GM19372 (cell line): ENCODE measurements around the gene SPSB4.
"Not testable (repeated sequence)": the region's sequence is repeated elsewhere in the genome, so short reads cannot be mapped to it uniquely, and the experiment has no call there.

Experiments used
- ATAC-seq: cut with Tn5 transposase; IDR thresholded peaks from one replicate; pipeline ENCODE4 v1.9.1; 2021; ENCODE audit warnings: mild to moderate bottlenecking, low read depth, moderate library complexity; ENCODE audit not compliant: unreplicated experiment

SPSB4 gene

DNA sequence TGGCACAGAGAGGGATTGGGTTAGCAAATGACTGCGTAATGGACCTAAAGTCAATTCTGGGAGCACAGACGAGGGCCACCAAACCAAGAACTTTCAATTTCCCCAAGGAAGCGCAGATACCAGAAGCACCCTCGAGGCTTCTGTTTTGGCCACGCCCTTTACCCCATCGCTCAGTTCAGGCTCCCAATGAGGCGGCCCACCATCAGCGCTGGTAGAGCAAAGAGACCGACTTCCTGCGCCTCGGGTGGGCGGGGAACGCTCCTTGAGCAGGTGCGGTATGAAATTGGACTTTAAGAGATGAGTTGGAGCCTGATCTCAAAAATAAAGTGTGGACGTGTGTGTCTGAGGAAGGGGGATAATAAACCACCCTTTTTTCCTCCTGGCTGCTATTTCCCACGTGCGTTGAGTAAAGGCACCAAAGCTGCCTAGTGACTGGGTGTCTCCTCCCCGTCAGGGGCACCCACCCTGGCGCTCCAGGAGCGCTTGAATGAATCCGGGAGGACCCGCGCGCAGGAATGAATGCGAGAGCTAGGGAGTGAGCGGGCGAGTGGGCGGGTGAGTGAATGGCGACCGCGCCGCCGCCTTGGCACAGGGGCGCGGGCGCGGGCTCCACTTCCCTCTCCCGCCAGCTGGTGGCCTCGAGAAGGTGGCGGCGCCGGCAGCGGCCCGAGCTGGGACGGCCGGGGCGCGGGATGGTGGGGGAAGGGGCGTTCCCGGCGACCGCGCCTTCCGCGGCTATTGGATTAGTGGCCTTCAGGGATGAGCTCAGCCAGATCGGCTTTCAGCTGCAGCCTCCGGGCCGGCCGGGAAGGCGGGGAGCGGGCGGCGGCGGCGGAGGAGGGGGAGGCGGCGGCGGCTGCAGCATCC lies at the start of gene SPSB4:
Gene SPSB4, plus strand, starts transcription at position 772 of the 867 bp plus-strand sequence. CDS start 14,758 bp downstream, outside the sequence.
- no peak for ATAC-seq

DNA sequence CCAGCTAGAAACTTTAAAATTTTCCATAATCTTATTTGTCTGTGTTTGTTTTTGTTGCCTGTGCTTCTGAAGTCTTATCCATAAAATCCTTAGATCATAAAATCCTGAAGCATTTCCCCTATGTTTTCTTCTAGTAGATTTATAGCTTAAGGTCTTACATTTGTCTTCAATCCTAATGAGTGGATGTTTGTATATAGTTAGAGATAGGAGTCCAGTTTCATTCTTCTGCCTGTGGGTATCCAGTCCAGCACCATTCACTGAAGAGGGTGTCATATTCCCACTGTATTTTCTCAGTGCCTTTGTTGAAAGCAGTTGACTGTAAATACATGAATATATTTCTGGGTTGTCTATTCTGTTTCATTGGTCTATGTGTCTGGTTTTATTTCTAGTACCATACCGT lies 44.8 kb upstream of the SPSB4 start:
- ATAC-seq, result no peak

DNA sequence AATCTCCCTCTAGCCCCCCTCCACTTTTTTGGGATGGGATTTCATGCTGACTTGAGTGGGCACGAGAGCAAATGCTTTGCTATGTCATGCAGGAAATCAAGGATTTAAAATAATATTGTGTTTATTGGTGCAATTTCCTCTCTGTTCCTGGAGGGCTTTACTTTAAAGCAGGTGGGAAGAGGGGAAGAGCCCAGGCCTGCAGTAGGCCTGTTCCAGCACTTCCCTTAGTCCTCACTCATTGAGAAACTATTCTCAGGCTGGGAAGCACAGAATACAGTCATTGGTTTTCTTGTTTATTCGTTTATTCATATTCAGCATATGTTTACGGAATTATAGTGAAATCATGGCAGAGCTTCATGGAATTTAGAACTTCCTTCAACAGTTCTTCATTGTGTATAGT lies 41.7 kb upstream of the SPSB4 start:
- ATAC-seq, result no peak

DNA sequence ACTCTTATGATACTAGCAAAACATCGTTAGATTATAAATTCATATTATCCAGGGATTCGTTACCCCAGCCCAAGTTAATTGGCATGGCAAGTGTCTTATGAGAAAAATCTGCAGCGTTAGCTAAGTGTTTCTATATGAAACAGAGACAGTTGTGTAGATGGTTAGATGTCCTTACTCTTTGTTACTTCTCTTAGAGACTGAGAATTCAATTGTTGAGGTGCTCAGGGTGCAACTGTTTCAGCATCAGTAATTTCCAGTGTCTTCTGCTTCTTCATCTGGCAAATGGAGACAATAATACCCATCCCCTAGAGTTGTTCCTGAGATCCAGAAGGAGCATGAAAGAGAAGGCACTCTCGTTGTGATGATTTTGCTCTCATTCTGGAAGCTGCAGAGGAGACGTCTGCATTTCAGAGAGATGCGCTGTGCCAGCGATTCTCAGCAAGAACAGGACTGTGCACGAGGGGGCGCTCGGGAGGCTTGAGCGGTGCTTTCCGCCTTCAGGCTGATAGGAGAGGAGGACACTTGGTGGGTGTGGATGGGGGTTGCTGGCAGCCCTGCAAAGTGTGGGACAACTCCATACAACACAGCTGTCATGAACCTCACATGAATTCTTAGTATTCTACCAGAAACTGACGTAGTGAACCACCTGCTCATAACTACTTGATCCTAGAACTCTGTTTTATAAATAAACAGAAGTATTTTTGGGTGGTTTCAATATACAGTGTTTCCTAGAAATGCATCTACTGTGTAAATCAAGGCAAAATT lies 39.7 kb upstream of the SPSB4 start:
- ATAC-seq, result peak; percentile 84

DNA sequence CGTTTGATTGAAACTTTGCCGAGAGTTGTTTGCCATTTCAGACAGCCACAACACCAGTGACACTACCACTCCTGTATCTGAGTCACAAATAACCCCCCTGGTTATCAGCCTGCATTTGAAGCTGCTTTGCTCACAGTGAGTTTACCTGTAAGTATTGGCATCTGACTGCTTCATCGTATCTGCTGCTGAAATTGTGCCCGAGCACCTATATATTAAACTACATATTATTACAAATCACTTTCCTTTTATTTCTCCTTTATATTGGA lies 39.2 kb upstream of the SPSB4 start:
- ATAC-seq, result peak; percentile 18

DNA sequence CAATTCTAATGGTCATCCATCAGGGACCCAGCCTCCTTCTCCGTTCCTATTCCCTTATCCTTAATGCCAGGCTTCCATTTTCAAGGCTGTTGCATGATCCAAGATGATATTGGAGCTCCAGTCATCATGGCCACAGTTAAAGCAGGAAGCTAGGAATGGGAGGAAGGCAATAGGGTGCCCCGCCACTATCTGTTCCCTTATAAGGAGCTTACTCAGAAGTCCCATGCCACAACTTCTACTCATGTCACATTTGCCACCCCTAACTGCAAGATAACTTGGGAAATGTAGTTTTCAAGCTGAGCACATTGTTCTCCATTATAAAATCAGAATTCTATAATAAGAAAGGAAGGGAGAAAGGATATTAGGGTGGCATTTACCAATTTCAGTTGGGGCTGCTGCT lies 38.6 kb upstream of the SPSB4 start:
- ATAC-seq, result no peak

DNA sequence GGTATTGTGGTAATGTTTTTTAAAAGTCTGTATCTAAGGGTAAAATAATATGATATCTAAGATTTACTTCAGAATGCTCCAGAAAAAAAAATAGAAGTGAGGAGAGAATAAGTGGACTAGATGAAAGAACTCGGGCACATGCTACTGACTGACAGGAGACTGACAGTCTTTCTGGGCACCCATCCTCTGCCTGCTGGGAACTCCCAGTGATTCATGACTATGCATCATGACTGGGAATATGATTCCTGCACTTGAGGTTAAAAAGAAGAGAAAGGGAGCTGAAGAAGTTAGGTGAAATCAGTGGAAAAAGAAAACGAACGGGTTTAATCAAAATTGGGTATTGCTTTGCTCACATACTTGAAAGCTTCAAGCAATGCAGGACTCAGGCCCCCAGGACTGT lies 35.7 kb upstream of the SPSB4 start:
- no peak for ATAC-seq

DNA sequence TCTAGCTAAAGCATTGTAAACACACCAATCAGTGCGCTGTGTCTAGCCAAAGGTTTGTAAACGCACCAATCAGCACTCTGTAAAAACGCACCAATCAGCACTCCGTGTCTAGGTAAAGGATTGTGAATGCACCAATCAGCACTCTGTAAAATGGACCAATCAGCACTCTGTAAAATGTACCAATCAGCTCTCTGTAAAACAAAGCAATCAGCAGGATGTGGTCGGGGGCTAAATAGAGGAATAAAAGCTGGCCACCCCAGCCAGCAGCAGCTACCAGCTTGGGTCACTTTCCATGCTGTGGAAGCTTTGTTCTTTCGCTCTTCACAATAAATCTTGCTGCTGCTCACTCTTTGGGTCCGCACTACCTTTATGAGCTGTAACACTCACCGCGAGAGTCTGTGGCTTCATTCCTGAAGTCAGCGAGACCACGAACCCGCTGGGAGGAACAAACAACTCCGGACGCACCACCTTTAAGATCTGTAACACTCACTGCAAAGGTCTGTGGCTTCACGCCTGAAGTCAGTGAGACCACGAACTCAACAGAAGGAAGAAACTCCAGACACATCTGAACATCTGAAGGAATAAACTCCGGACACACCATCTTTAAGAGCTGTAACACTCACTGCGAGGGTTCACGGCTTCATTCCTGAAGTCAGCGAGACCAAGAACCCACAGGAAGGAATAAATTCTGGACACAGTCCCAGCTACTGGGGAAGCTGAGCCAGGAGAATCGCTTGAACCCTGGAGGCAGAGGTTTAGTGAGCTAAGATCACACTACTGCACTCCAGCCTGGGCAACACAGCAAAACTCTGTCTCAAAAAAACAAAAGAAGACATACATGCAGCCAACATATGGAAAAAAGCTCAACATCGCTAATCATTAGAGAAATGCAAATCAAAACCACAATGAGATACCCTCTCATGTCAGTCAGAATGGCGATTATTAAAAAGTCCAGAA lies 33.5 kb upstream of the SPSB4 start:
- ATAC-seq, result not testable (repeated sequence)

DNA sequence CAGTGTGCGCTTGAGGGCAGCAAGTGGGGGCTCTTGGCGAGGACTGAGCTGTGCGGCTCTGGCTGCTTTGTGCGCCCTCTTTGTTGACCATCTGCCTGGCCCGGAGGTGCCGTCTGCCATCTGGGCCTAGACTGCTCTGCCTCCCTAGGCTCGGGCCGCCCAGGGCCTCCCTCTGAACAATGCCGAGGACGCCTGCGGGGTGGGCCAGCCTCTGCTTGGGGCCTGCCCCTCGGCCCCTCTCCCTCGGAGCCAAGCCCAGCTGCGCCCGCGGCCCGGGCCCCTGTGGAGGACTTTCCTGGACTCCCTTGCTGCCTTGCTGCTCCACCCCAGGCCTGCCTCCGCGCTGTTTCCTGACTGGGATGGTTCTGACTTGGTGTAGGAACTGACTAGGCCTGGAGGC lies 31.9 kb upstream of the SPSB4 start:
- no peak for ATAC-seq

DNA sequence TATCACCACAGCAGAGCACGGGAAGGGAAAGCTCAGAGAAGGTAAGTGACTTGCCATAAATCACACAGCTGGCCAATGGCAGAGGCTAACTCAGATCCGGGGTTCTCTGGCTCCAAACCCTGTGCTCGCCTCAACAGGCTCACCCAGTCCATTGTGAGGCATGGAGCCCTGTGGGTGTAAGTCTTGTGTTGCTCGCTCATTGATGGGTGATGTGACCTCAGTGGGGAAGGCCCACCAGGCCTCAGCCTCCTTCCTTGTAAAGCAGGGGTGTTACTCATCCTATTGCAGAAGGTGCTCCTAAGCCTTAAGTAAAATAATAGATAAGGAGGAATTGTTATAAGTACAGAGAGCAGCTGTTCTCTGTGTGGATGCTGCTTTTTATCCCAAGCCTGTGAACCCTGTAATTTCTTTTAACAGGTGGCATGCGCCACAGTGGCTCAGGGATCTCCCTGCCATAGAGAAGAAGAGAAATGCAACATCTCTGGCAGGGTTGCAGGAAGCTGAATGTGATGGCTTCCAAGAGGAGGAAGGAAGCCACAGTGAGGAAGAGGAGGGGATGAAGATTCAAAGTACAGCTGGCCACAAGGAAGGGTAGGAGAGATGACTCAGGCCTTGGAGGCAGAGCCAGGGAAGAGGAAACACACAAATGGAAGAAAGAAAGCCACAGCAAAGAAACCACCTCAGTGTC lies 30.9 kb upstream of the SPSB4 start:
- no peak for ATAC-seq

DNA sequence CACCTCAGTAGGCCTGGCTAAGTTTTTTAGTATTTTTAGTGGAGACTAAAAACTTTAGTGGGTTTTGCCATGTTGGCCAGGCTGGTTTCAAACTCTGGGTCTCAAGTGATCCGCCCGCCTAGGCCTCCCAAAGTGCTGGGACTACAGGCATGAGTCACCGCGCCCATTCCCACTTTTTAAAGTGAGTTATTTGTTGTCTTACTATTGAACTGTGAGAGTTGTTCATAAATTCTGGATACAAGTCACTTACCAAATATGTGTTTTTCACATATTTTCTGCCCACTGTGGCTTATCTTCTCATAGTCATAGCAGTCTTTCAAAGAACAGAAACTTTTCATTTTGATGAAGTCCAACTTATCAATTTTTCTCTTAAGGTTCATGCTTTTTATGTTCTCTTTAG lies 29.9 kb upstream of the SPSB4 start:
- no peak for ATAC-seq

DNA sequence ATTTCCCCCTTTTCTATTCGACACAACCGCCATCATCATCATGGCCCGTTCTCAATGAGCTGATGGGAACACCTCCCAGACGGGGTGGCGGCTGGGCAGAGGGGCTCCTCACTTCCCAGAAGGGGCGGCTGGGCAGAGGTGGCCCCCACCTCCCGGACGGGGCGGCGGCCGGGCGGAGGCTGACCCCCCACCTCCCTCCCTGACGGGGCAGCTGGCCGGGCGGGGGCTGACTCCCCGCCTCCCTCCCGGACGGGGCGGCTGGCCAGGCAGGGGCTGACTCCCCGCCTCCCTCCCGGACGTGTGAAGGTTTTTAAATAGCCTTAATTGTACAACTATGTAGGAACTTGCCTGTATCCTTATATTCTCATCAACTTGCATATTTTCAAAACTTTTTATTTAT lies 20.9 kb upstream of the SPSB4 start:
- no peak for ATAC-seq

DNA sequence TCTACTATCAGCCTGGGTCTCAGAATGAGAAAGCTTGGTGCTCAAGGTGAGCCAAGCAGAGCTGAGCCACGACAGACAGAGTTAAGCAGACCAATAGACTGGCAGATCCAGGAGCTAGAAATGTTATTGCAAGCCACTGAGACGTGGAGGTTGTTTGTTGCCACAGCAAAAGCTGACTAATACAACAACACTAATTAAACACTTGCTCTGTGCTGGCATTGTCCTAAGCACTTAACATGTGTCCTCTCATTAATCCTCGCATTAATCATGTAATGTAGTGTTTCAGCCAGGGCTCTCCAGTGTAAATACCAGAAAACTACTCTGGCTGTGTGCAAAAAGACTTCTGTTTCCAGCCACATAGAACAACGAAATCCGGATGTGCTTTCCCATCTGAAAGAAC lies 11.6 kb upstream of the SPSB4 start:
- no peak for ATAC-seq

DNA sequence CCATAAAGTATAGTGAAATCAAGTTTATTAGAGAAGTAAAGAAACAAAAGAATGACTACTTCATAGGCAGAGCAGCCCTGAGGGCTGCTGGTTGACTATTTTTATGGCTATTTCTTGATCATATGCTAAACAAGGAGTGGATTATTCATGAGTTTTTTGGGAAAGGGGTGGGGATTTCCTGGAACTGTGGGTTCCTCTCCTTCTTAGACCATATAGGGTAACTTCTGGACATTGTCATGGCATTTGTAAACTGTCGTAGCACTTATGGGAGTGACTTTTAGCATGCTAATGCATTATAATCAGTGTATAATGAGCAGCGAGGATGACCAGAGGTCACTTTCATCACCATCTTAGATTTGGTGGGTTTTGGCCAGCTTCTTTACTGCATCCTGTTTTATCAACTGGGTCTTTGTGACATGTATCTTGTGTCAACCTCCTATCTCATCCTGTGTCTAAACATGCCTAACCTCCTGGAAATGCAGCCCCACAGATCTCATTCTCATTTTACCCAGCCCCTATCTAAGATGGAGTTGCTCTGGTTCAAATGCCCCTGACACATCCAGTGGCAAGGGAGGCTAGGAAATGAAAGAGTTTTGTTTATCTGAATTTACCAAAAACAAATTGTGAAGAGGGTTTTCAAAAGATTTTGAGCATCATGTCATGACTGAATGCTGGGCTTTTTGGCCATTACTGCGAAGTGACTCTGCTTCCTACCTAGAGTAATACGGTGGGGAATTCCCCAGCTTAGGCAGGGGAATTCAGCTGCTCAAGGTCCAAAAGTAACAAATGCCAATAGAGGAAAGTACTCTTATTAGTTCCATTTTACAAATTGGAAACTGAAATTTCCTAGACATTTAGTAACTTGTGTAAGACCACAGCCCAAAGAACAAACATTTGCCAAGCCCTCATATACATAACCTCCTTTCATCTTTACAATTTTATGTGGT lies 6.2 kb upstream of the SPSB4 start:
- ATAC-seq, result no peak

DNA sequence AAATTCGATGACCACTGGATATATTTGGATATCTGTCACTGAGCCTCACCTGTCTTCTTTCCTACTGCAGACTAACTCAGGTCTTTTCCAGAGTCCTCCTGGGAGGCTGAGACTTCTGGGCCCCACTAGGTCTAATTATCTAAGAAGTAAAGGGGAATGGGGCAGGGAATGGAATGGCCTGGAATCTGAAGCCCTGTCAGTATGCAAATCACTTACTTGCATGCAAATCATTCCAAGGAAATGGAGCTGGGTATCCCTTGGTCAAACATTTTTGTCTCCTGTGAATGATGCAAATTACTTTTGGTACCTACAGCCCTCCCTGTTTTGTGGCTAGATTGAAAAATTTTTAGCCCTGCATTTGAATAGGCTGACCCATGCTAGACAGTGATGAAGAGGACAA lies 5.3 kb upstream of the SPSB4 start:
- ATAC-seq, result no peak

DNA sequence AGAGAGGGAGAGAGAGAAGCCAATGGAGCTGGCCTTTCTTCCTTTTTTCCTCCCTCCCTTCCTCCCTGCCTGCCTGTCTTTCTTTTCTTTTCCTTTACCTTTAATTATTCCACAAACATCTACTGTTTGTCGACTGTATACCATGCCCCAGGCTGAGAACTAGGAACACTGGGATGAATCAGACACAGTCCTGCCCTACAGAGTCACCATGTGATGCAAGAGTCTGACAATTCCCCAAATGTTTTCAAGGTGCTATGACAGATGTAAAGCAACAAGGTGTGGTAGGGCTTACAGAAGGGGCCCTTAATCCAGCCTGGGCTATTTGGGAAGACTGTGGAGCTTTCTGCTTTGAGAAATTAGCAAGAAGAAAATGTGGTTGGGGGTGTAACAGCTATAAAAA lies 4.0 kb upstream of the SPSB4 start:
- ATAC-seq, result no peak

DNA sequence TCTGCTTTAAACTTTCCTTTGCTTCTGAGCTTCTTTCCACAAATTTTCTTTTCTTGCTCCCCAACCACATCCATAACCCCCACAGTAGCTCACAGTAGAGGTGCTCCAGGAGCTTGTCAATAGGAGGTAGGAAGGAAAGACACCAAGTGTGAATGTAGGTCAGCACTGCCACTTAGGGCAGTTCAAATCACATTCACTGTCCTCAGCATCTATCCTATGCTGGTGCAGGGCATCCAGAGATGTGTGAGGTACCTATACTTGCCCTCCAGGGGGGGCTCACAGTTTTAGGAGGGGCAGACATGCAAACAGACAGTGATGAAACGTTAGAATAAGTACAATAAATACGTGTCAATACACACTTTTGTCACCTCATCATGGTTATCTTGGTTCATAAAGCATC lies 1.5 kb upstream of the SPSB4 start:
- no peak for ATAC-seq

DNA sequence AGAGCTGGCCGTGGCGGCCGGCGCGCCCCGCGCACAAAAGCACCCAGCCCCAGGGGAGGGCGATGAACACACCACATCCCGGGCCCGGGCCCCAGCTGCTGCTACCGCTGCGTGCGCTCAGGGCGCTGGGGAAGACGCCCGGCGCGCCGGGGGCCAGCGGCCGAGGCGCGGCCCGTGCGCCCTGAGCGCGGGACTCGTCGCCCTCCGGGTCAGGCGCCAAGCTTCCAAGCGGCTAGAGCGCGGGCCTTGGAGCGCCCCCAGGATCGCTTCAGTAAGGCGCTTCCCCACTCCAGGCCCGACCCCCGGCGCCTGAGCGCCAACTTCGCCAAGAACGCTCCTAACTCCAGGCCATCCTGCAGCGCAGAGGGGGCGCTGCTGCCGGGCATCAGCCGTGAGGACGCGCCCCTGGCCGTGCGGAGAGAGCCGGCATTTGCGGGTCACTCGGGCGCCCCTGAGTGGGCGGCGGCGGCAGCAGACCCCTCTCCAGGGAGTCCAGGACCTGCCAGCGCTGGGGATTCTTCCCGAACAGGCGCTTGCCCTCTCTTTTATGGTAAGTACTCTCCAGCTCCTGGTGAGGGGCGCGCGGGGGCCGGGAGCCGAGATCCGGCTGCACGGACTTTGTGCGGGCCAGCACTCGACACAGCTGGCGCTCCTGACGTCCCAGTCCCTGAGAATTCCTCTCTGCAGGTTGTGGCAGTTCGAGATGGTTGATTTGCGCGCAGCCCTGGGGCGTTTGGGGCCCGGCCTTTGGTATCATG lies 475 bp downstream of the SPSB4 start:
- ATAC-seq, result no peak
